HG03571 (cell line): ENCODE data around the gene OR10W1.

ENCODE experiments used
- ATAC-seq: cut with Tn5 transposase; IDR thresholded peaks from one replicate; pipeline ENCODE4 v1.9.1; 2021; ENCODE audit not compliant: unreplicated experiment

Gene OR10W1, protein sequence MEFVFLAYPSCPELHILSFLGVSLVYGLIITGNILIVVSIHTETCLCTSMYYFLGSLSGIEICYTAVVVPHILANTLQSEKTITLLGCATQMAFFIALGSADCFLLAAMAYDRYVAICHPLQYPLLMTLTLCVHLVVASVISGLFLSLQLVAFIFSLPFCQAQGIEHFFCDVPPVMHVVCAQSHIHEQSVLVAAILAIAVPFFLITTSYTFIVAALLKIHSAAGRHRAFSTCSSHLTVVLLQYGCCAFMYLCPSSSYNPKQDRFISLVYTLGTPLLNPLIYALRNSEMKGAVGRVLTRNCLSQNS

DNA sequence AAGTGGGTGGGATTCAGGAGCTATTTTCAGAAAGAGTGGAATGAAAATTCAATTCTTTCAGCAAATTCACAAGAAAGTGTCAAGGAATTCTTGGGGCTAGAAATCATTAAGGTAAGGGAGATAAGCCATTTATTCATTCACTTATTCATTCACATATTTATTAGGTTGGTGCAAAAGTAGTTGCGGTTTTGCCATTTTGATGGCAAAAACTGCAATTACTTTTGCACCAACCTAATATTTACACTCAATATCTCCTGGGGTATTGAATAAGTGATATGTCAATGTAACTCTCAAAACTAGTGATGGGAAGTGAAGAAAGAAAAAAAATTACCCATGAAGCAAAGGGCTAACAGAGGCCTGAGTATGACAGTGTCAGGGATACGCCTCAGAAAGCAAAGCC is at the start of gene OR10W1:
TSS of gene OR10W1 (minus strand) at position 119 of the 400 bp plus-strand sequence. CDS start 402 bp downstream, outside the sequence.
- no peak for ATAC-seq

GRCh38 chr11:58316142-58316541 is 48.1 kb upstream of the OR10W1 start:
- ATAC-seq, result no peak

GRCh38 chr11:58301576-58301975 is 33.5 kb upstream of the OR10W1 start:
- no peak for ATAC-seq

DNA sequence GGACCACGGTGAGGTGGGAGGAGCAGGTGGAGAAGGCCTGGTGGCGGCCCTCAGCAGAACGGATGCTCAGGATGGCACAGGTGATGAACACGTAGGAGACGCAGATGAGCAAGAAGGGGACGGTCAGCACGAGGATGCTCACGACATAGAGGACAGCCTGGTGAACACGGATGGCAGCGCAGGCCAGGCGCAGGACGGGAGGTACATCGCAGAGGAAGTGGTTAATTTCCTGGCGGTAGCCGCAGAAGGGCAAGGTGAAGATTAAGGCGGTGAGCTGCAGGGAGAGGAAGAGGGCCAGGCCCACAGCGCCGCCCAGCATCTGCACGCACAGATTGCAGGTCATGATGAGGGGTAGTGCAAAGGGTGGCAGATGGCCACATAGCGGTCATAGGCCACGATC is 24.0 kb upstream of the OR10W1 start:
- ATAC-seq, result no peak

GRCh38 chr11:58289266-58289665 is 21.2 kb upstream of the OR10W1 start:
- no peak for ATAC-seq

DNA sequence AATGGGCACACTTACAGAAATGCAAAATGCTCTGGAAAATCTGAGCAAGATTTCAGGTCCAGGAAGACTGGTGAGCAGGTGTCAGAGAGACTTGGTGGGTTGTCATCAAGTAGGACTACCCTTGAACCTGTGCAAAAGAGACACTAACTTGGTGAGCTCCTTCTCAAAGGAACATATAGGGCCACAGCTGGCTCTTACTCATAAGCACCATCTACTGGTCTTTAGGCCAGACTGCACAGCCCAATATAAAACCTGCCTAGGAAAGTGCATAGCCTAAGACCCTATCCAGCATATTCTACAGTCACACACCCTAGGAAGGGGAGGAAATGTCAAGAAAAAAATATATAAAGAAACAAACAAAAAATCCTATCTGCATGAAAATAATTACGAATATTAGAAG is 18.2 kb upstream of the OR10W1 start:
- ATAC-seq, result no peak

DNA sequence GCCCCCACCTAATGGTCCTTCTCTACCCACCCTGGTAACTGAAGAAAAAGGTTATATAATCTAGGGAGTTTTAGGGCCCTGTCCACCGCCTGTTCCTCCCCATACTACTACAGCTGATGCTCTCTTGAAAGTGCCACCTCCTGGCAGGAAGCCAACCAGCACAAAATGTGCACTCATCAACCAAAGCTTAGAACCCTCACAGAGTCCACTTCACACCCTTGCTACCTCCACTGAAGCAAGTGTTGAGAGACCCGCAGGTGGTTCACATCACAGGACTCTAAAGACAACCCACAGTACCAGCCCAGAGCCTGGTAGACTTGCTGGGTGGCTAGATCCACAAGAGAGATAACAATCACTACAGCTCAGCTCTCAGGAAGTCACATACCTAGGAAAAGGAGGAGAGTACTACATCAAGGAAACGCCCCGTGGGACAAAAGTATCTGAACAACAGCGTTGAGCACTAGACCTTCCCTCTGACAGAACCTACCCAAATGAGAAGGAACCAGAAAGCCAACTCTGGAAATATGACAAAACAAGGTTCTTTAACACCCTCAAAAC is 17.5 kb upstream of the OR10W1 start:
- no peak for ATAC-seq

GRCh38 chr11:58276151-58276550 is 8.1 kb upstream of the OR10W1 start:
- ATAC-seq, result no peak

DNA sequence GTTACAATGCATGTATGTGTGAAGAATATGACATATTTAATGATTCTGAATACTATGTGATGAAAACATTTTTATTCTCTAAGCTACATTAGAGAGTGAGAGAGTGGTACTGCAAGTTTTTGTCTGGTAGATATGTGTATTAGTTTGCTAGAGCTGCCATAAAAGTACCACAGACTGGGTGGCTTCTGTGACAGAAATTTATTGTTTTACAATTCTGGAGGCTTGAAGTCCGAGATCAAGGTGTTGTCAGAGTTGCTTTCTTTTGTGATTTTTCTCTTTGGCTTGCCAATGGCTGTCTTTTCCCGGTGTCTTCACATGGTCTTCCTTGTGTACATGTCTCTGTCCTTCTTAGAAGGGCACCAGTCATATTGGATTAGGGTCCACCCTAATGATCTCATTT is 6.9 kb upstream of the OR10W1 start:
- ATAC-seq, result no peak

GRCh38 chr11:58259983-58260382 is 8.1 kb downstream of the OR10W1 start:
- ATAC-seq, result no peak

- no peak for ATAC-seq
Measured at GRCh38 chr11:58254936-58255335, 13.1 kb downstream of the OR10W1 start.

GRCh38 chr11:58243954-58244353 is 24.1 kb downstream of the OR10W1 start:
- ATAC-seq, result no peak

- no peak for ATAC-seq
Measured at GRCh38 chr11:58227956-58228615, 40.0 kb downstream of the OR10W1 start.

GRCh38 chr11:58222721-58223120 is 45.3 kb downstream of the OR10W1 start:
- no peak for ATAC-seq
